RWPE1 (cell line): ENCODE data around the gene EIF3F.

ENCODE experiments used
- CTCF ChIA-PET: fragments of 350-600 bp; sonication (Branson Sonifier 250); formaldehyde crosslinking; extraction: SDS; loops from one replicate; lab custom pipeline; 2021; lab: Yijun Ruan, JAX
- POLR2A ChIA-PET: fragments of 400-600 bp; formaldehyde crosslinking; extraction: SDS; loops from one replicate; lab custom pipeline; 2020; ENCODE audit warnings: antibody characterized with exemption; ENCODE audit not compliant: low non-redundant PET; lab: Yijun Ruan, JAX
- DNase-seq: peaks from one replicate; pipeline ENCODE4 v3.0.0; 2012; ENCODE audit warnings: low spot score
- H3K27ac ChIP-seq: fragments of 450-650 bp; 2 replicates; pipeline ENCODE4 v1.5.1; 2017
- TF ChIP-seq, protein P1 (sequence below): fragments of 450-650 bp; conservative IDR thresholded peaks from 2 replicates; pipeline ENCODE4 v1.5.1; 2017; ENCODE audit warnings: low read depth, mild to moderate bottlenecking

EIF3F gene

DNA sequence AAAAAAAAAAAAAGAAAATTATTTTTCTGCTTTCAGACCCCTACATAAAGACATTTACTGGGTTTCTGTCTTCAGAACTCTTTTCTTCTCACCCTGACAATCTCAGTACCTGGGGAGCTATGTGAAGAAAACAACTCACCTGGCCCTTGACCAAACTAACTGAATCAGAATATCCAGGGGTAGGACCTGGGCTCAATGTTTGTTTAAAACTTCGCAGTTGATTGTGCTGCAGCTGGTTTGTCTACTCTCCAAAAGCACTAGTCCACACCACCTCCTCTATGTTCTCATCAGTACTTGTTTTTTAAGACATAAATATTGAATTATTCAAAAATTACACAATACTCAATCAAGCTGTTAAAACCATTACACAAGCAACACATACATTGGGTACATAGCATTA, 34.8 kb downstream of the EIF3F start:
- H3K27ac ChIP-seq = no peak overlapping the region
- DNase-seq = no peak
- TF ChIP-seq, protein P1, sequence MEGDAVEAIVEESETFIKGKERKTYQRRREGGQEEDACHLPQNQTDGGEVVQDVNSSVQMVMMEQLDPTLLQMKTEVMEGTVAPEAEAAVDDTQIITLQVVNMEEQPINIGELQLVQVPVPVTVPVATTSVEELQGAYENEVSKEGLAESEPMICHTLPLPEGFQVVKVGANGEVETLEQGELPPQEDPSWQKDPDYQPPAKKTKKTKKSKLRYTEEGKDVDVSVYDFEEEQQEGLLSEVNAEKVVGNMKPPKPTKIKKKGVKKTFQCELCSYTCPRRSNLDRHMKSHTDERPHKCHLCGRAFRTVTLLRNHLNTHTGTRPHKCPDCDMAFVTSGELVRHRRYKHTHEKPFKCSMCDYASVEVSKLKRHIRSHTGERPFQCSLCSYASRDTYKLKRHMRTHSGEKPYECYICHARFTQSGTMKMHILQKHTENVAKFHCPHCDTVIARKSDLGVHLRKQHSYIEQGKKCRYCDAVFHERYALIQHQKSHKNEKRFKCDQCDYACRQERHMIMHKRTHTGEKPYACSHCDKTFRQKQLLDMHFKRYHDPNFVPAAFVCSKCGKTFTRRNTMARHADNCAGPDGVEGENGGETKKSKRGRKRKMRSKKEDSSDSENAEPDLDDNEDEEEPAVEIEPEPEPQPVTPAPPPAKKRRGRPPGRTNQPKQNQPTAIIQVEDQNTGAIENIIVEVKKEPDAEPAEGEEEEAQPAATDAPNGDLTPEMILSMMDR = no peak
- ChIA-PET POLR2A (no interaction called here), CTCF (interaction anchor here (0.6 to 1.0 kb wide), 3 partner anchors 10 to 77 kb away, joined by 3 to 7 read pairs (median 3); no protein-coding TSS in a partner anchor)

DNA sequence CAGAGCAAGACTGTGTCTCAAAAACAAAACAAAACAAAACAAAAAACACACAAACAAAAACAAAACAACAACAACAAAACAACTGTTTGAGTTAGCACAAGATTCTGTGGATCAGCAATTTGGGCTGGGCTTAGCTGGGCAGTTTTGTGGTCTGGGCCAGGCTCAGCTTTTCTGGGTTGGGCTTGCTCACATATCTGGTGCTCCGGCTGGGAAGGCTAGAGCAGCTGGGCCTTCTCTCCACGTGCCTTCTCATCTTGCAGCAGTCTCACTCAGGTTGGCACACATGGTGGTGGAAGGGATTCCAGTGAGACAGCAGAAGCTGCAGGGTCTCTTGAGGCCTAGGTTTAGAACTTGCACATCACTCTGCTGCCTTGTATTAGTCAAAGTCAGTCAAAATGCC, 35.7 kb downstream of the EIF3F start:
- ChIA-PET POLR2A (no interaction called here), CTCF (interaction anchor here (1.0 kb wide), 1 partner anchor 76 kb away, joined by 3 read pairs; no protein-coding TSS in a partner anchor)
- TF ChIP-seq, protein P1 = no peak
- H3K27ac ChIP-seq = no peak overlapping the region
- no peak for DNase-seq

DNA sequence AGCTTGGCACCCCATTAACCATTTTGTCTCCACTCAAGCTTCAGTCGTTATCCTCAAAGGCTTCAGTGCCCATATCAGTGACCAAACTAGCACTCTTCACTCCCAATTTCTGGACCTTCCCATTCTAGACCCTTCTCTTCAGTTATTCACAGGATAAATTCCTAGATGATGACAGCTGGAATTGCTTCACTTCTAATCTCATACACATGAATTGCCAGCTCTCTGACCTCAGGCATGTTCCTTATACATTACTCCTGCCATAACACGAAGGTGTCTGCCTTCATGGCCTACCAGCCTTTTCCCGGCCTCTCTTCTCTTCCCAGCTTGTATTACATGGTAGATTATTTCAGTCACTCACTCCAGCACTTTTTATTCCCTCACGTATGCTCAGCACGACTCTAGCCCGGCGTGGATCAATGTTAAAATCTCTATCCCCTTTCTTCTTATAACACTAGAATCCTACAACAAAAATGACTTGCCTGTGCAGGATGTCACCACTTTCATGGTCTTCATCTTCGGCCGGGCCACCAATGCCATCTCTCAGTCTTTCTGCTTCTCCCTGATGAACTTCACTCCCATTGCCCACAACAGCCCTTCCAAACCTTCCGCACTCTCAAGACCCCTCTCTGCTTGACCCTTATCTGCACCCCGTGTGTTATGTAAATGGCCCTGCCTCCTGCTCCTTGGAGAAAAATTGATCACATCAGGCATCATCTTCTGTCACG, 36.9 kb downstream of the EIF3F start:
- CTCF ChIA-PET = interaction anchor here (0.9 to 1.4 kb wide), 2 partner anchors 9 to 75 kb away, joined by 5 read pairs; no protein-coding TSS in a partner anchor
- no peak overlapping the region for H3K27ac ChIP-seq
- POLR2A ChIA-PET = no interaction called here
- no peak for DNase-seq
- TF ChIP-seq, protein P1 = no peak

DNA sequence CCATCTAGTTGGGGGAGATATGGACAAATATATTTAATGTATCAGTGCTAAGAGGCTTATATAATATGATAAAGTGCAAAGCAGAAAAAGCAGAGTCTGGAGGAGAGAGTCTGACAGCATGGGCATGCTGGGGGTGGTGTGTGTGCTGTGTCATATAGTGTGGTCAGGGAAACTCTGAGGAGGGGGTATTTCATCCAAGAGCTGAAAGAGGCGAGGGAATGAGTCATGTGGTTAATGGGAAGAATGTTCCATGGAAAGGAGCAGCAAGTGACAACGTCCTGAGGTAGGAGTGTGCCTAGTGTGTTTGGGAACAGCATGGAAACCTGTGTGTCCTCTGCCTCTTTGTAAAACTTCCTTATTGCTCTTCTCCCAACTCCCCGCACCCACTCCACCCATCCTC, 38.0 kb downstream of the EIF3F start:
- POLR2A ChIA-PET = no interaction called here
- no peak for DNase-seq
- TF ChIP-seq, protein P1 = no peak
- CTCF ChIA-PET = interaction anchor here (1.4 kb wide), 1 partner anchor 8 kb away, joined by 5 read pairs; no protein-coding TSS in a partner anchor
- no peak overlapping the region for H3K27ac ChIP-seq

DNA sequence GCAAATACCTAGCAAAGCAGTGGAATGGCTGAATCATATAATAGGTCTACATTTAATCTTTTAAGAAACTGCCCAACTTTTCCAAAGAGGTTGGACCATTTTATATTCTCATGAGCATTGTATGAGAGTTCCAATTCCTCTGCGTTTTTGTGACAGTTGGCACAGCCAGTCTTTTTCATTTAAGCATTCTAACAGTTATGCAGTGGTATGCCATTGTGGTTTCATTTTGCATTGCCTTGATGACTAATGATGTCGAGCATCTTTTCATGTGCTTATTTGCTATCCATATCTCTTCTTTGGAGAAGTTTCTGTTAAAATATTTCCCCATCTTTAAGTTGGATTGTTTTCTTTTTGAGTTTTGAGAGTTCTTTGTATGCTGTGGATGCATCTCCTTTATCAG, 38.7 kb downstream of the EIF3F start:
- no peak overlapping the region for H3K27ac ChIP-seq
- TF ChIP-seq, protein P1 = no peak
- POLR2A ChIA-PET = no interaction called here
- no peak for DNase-seq
- CTCF ChIA-PET = no interaction called here

DNA sequence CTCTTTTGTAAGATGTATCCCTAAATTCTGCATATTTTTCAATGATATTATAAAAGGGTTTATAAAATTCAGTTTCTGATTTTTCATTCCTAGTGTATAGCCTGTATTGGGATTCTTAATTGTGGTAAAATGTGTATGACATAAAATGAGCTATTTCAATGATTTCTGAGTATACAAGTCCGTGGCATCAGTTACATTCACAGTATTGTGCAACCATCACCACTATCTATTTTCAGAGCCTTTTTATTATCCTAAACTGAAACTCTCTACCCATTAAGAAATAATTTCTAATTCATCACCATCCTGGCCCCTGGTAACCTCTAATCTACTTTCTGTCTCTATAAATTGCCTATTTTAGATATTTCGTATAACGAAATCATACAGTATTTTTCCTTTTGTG, 39.8 kb downstream of the EIF3F start:
- TF ChIP-seq, protein P1 = no peak
- DNase-seq = no peak
- H3K27ac ChIP-seq = no peak overlapping the region
- POLR2A ChIA-PET = no interaction called here
- CTCF ChIA-PET = no interaction called here
